DND-41 (cell line): Measurements from ENCODE around the gene GCLM.

Source experiments
- ATAC-seq: fragments of 200-7000 bp; cut with Tn5 transposase; 3 replicates; pipeline ENCODE4 v1.9.1; 2021; ENCODE audit warnings: low read depth; ENCODE audit not compliant: insufficient read depth
- DNase-seq: peaks from one replicate; pipeline ENCODE4 v3.0.0-alpha.2; 2020
- H2AFZ ChIP-seq: 2 replicates; pipeline ENCODE4 v1.6.0; 2012; ENCODE audit warnings: low read depth, low read length
- H3K27ac ChIP-seq: 2 replicates; pipeline ENCODE4 v1.5.1; 2012; ENCODE audit warnings: low read length, inconsistent platforms
- H3K27me3 ChIP-seq: fragments of 200-600 bp; sonication (generic); 2 replicates; pipeline ENCODE4 v1.6.0; 2012; ENCODE audit warnings: low read length, mild to moderate bottlenecking, inconsistent platforms; ENCODE audit not compliant: insufficient read depth, poor library complexity
- H3K36me3 ChIP-seq: 2 replicates; pipeline ENCODE4 v1.5.1; 2012; ENCODE audit warnings: low read length, inconsistent platforms; ENCODE audit not compliant: insufficient read depth
- H3K4me1 ChIP-seq: 2 replicates; pipeline ENCODE4 v1.5.1; 2012; ENCODE audit warnings: mild to moderate bottlenecking, low read length; ENCODE audit not compliant: insufficient read depth
- H3K4me2 ChIP-seq: 2 replicates; pipeline ENCODE4 v1.6.0; 2012; ENCODE audit warnings: mild to moderate bottlenecking, moderate library complexity, low read length, inconsistent platforms; ENCODE audit not compliant: insufficient read depth
- H3K4me3 ChIP-seq, 2 experiments: fragments of 200-600 bp in 1 of 2; shearing (Covaris generic) in 1 of 2; 2 replicates each; pipeline ENCODE4 v1.5.1; 2012 to 2016; ENCODE audit warnings: inconsistent platforms in 2 of 2, low read length in 2 of 2, mild to moderate bottlenecking in 2 of 2, low read depth in 1 of 2, moderate library complexity in 1 of 2
- H3K79me2 ChIP-seq: 2 replicates; pipeline ENCODE4 v1.6.0; 2012; ENCODE audit warnings: low read length, inconsistent platforms; ENCODE audit not compliant: insufficient read depth
- H3K9ac ChIP-seq: 2 replicates; pipeline ENCODE4 v1.6.0; 2012; ENCODE audit warnings: low read depth, mild to moderate bottlenecking, inconsistent platforms, low read length, moderate library complexity
- H3K9me3 ChIP-seq: 2 replicates; pipeline ENCODE4 v1.5.1; 2012; ENCODE audit warnings: low read length, moderate library complexity, mild to moderate bottlenecking, inconsistent platforms; ENCODE audit not compliant: insufficient read depth, severe bottlenecking
- H4K20me1 ChIP-seq: 2 replicates; pipeline ENCODE4 v1.6.0; 2012; ENCODE audit warnings: low read length; ENCODE audit not compliant: insufficient read depth
- CTCF ChIP-seq: IDR thresholded peaks from 2 replicates; pipeline ENCODE4 v1.5.1; 2012; ENCODE audit warnings: borderline replicate concordance, low read length, moderate library complexity, mild to moderate bottlenecking; ENCODE audit not compliant: poor library complexity, severe bottlenecking; ENCODE audit errors: extremely low read depth
- EZH2 ChIP-seq: IDR thresholded peaks from 3 replicates; pipeline ENCODE4 v1.6.1; 2012; ENCODE audit warnings: borderline replicate concordance, low read depth, mild to moderate bottlenecking, moderate library complexity, low read length, inconsistent platforms; ENCODE audit not compliant: severe bottlenecking

GCLM gene

GRCh38 chr1:93909146-93910050 lies at the start of gene GCLM:
Gene GCLM (minus strand): TSS chr1:93909430. CDS start chr1:93909163, 267 bp downstream.
- H2AFZ ChIP-seq = peak within 1 kb of the TSS; percentile 89
- H3K79me2 ChIP-seq = peaks cover 49% of the 10 kb centered on the region
- peaks cover 5% of the 10 kb centered on the region; the same call in 1 of the 2 replicates for H4K20me1 ChIP-seq
- peak within 1 kb of the TSS; percentile 64 to 83; a peak in 3 of 4 replicates for H3K4me3 ChIP-seq
- peak within 1 kb of the TSS; percentile 78 for H3K4me2 ChIP-seq
- no peaks in the 10 kb centered on the region for H3K27me3 ChIP-seq
- ATAC-seq (peak; percentile 91), DNase-seq (peak; percentile 93)
- H3K27ac ChIP-seq = peak within 1 kb of the TSS; percentile 75
- no peaks in the 10 kb centered on the region; the same call in 1 of the 2 replicates for H3K36me3 ChIP-seq
- TF ChIP-seq EZH2 (no peak), CTCF (peak; percentile 98)
- H3K9ac ChIP-seq = peak within 1 kb of the TSS; percentile 86
- H3K4me1 ChIP-seq = peaks cover 53% of the 10 kb centered on the region
- H3K9me3 ChIP-seq = no peaks in the 10 kb centered on the region

- H3K9ac ChIP-seq = no peak overlapping the region
Measured at GRCh38 chr1:93958726-93959100, 49.5 kb upstream of the GCLM start.

GRCh38 chr1:93958032-93958725 lies 48.9 kb upstream of the GCLM start:
- Histone ChIP-seq H3K36me3 (no peaks in the 10 kb centered on the region), H3K79me2 (no peaks in the 10 kb centered on the region), H3K4me2 (no peak overlapping the region), H3K27me3 (no peaks in the 10 kb centered on the region), H3K9me3 (peaks cover 6% of the 10 kb centered on the region), H3K9ac (no peak overlapping the region), H3K27ac (no peak overlapping the region), H2AFZ (no peak overlapping the region), H3K4me1 (no peaks in the 10 kb centered on the region), H4K20me1 (no peaks in the 10 kb centered on the region), H3K4me3 (no peak overlapping the region)
- ATAC-seq (no peak), DNase-seq (no peak)
- no peak for TF ChIP-seq CTCF
- no peak for TF ChIP-seq EZH2

More at GRCh38 chr1:93958726-93959100, 49.5 kb upstream of the GCLM start:
- TF ChIP-seq CTCF = no peak
- Histone ChIP-seq H4K20me1 (no peaks in the 10 kb centered on the region), H3K36me3 (no peaks in the 10 kb centered on the region), H3K9me3 (peaks cover 6% of the 10 kb centered on the region), H3K27me3 (no peaks in the 10 kb centered on the region), H2AFZ (no peak overlapping the region), H3K4me2 (no peak overlapping the region), H3K27ac (no peak overlapping the region), H3K4me1 (no peaks in the 10 kb centered on the region), H3K4me3 (no peak overlapping the region), H3K79me2 (no peaks in the 10 kb centered on the region)
- no peak for DNase-seq
- ATAC-seq = no peak
